HepG2 (cell line): ENCODE measurements around the gene HSPA1B. TPM values are rescaled to one million over a fixed set of nuclear protein-coding genes. Genes with fewer than 3 reads are reported as not detected.

ENCODE experiments used
- AGO2 ChIP-seq: fragments of 200-400 bp; formaldehyde crosslinking; optimal IDR thresholded peaks from 2 replicates; pipeline ENCODE3; 2017; ENCODE audit warnings: mild to moderate bottlenecking, low read depth, low read length, moderate library complexity
- KDM1A ChIP-seq: IDR thresholded peaks from 2 replicates; pipeline ENCODE4 v1.6.1; 2016; ENCODE audit warnings: missing compliant biosample characterization
- KLF13 ChIP-seq: sonication (generic); formaldehyde crosslinking; IDR thresholded peaks from 2 replicates; pipeline ENCODE4 v1.4.0; 2020; ENCODE audit warnings: mild to moderate bottlenecking, missing genetic modification reagents
- MEIS1 ChIP-seq: sonication (generic); formaldehyde crosslinking; IDR thresholded peaks from 2 replicates; pipeline ENCODE4 v1.9.0; 2021; ENCODE audit warnings: mild to moderate bottlenecking, missing genetic modification reagents, moderate library complexity, borderline replicate concordance
- NFIB ChIP-seq: sonication (generic); formaldehyde crosslinking; IDR thresholded peaks from 2 replicates; pipeline ENCODE4 v1.9.0; 2021; ENCODE audit warnings: missing genetic modification reagents, mild to moderate bottlenecking, borderline replicate concordance
- PCBP2 ChIP-seq: fragments of 200-400 bp; formaldehyde crosslinking; optimal IDR thresholded peaks from 2 replicates; pipeline ENCODE3; 2018; ENCODE audit warnings: low read length, low read depth; ENCODE audit not compliant: poor library complexity, severe bottlenecking
- RNF2 ChIP-seq: fragments of 450-650 bp; conservative IDR thresholded peaks from 2 replicates; pipeline ENCODE4 v1.6.1; 2016; ENCODE audit warnings: low read depth
- RNF219 ChIP-seq: sonication (generic); formaldehyde crosslinking; IDR thresholded peaks from 2 replicates; pipeline ENCODE4 v1.5.0; 2020; ENCODE audit warnings: mild to moderate bottlenecking, missing genetic modification reagents
- ZBTB10 ChIP-seq: sonication (generic); formaldehyde crosslinking; IDR thresholded peaks from 2 replicates; pipeline ENCODE4 v1.4.0; 2020; ENCODE audit warnings: missing genetic modification reagents, borderline replicate concordance
- ZBTB26 ChIP-seq: IDR thresholded peaks from 2 replicates; pipeline ENCODE4 v1.6.1; 2016; ENCODE audit warnings: missing compliant biosample characterization, missing genetic modification reagents, borderline replicate concordance
- ZNF251 ChIP-seq: sonication (generic); formaldehyde crosslinking; IDR thresholded peaks from 2 replicates; pipeline ENCODE4 v1.9.0; 2021; ENCODE audit warnings: mild to moderate bottlenecking, missing genetic modification reagents
- ZNF543 ChIP-seq: sonication (generic); formaldehyde crosslinking; IDR thresholded peaks from 2 replicates; pipeline ENCODE4 v1.4.0; 2020; ENCODE audit warnings: mild to moderate bottlenecking, missing genetic modification reagents
- ZNF605 ChIP-seq: sonication (generic); formaldehyde crosslinking; IDR thresholded peaks from 2 replicates; pipeline ENCODE4 v1.8.0; 2022; ENCODE audit warnings: mild to moderate bottlenecking, missing genetic modification reagents
- polyA plus RNA-seq, 8 experiments: library from polyadenylated mRNA; depleted of rRNA in 3 of 8; stranded (reverse) in 7 of 8; unstranded in 1 of 8; fragments of >200 nt; fragmentation: Illumina TruSeq in 4 of 8; extraction: Trizol in 4 of 8; gene quantifications; 2 replicates each; pipeline versions ENCODE4 v1.2.1 to v1.2.3, GENCODE V29; 2011 to 2016; ENCODE audit warnings: low read depth in 4 of 8, missing spikeins in 1 of 8, mixed read lengths in 1 of 8; ENCODE audit not compliant: insufficient read depth in 1 of 8
- total RNA-seq, 5 experiments: library from RNA; depleted of rRNA; stranded (reverse); fragments of >200 nt; fragmentation: Illumina TruSeq; extraction: Trizol; gene quantifications; 2 replicates each; pipeline ENCODE4 v1.2.3, GENCODE V29; 2016; ENCODE audit warnings: low read depth in 1 of 5
- TF ChIP-seq, protein P1 (sequence below): sonication (generic); formaldehyde crosslinking; IDR thresholded peaks from 2 replicates; pipeline ENCODE4 v1.5.1; 2020; ENCODE audit warnings: missing genetic modification reagents, mild to moderate bottlenecking, borderline replicate concordance
- TF ChIP-seq, protein P2 (sequence below): sonication (generic); formaldehyde crosslinking; IDR thresholded peaks from 2 replicates; pipeline ENCODE4 v1.5.1; 2020; ENCODE audit warnings: missing genetic modification reagents, mild to moderate bottlenecking, borderline replicate concordance

HSPA1B gene
- total and polyA plus RNA-seq, 2 of the 13 experiments (the other 11 are each of a cell fraction or from before 2014, with no cell fraction given) = 26.0 to 186 TPM

DNA sequence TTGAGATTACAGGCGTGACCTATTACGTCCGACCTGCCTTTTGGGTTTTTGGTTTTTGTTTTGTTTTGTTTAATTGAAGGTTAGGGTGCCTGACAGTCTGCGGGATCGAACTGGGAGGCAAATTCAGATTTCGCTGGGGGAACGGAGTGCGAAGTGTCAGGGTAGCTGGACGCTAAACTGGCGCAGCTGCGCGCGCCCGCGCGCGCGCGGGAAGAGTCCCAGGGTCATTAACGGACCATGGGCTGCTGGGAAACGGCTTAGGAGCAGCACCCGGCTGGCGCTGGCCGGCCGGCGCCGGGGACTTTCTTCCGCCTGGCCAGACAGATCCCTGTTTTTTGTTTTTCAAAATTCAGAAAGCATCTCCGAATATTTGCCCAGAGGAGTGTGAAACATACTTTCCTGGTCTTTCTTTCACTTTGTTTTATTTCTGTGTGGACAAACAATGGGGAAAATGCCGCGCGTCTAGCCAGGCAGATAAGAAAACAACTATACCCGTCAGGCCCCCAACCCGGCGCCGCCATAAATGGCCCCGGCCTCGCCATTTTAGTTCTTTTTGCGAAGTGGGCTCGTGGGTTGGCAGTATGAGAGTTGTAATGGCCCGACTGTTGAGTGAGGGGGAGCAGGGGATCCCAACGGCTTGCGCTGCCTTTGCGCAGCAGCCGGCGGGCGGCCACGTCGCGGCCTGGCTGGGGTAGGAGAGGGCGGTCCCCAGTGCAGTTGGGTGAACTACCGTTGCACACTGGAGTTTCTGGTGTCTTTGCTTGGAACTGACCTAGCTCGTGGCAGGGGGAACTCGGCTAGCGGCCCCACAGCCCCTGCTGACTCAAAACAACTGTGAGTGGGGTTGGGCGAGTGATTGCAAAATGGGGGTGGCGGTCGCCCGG is 7.1 kb downstream of the HSPA1B start (continued):
- no peak for TF ChIP-seq RNF219 (CRISPR knock-in tag)
- TF ChIP-seq KDM1A = no peak
- TF ChIP-seq ZNF543 (CRISPR knock-in tag) = peak; percentile 41; the same call in 1 of the 2 replicates
- peak; percentile 70; the same call in 1 of the 2 replicates for TF ChIP-seq MEIS1 (CRISPR knock-in tag)
- TF ChIP-seq, protein P1, sequence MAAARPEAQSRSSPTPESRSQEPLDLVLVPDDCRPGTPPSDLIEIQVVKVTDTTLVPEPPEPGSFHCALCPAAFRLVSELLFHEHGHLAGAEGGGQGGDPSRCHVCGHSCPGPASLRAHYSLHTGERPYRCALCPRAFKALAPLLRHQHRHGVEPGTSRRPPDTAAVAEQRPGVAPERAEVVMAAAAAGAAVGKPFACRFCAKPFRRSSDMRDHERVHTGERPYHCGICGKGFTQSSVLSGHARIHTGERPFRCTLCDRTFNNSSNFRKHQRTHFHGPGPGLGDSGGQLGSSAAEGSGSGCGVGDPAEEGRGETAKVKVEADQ (CRISPR knock-in tag) = peak; percentile 51; the same call in 1 of the 2 replicates
- TF ChIP-seq ZBTB10 (CRISPR knock-in tag) = peak; percentile 82; the same call in 1 of the 2 replicates
- TF ChIP-seq ZNF251 (CRISPR knock-in tag) = peak; percentile 89; the same call in 1 of the 2 replicates
- no peak for TF ChIP-seq KLF13 (CRISPR knock-in tag)
- no peak for TF ChIP-seq PCBP2
- TF ChIP-seq, protein P2, sequence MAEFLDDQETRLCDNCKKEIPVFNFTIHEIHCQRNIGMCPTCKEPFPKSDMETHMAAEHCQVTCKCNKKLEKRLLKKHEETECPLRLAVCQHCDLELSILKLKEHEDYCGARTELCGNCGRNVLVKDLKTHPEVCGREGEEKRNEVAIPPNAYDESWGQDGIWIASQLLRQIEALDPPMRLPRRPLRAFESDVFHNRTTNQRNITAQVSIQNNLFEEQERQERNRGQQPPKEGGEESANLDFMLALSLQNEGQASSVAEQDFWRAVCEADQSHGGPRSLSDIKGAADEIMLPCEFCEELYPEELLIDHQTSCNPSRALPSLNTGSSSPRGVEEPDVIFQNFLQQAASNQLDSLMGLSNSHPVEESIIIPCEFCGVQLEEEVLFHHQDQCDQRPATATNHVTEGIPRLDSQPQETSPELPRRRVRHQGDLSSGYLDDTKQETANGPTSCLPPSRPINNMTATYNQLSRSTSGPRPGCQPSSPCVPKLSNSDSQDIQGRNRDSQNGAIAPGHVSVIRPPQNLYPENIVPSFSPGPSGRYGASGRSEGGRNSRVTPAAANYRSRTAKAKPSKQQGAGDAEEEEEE (CRISPR knock-in tag) = 0 out of 2 replicates have a peak, but pooled peaks have one; percentile 25
- peak; percentile 100 for TF ChIP-seq AGO2
- no peak for TF ChIP-seq NFIB (CRISPR knock-in tag)
- peak; percentile 83; the same call in 1 of the 2 replicates for TF ChIP-seq ZNF605
- TF ChIP-seq ZBTB26 (CRISPR knock-in tag) = no peak
- TF ChIP-seq RNF2 = 0 out of 2 replicates have a peak, but pooled peaks have one; percentile 50
